Measurements from ENCODE around the gene RSRC1.

GRCh38 chr3:158486200-158486599 lies 376.3 kb downstream of the RSRC1 start:
- TF ChIP-seq, protein P1, sequence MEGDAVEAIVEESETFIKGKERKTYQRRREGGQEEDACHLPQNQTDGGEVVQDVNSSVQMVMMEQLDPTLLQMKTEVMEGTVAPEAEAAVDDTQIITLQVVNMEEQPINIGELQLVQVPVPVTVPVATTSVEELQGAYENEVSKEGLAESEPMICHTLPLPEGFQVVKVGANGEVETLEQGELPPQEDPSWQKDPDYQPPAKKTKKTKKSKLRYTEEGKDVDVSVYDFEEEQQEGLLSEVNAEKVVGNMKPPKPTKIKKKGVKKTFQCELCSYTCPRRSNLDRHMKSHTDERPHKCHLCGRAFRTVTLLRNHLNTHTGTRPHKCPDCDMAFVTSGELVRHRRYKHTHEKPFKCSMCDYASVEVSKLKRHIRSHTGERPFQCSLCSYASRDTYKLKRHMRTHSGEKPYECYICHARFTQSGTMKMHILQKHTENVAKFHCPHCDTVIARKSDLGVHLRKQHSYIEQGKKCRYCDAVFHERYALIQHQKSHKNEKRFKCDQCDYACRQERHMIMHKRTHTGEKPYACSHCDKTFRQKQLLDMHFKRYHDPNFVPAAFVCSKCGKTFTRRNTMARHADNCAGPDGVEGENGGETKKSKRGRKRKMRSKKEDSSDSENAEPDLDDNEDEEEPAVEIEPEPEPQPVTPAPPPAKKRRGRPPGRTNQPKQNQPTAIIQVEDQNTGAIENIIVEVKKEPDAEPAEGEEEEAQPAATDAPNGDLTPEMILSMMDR (IDR thresholded peaks at IDR 0.05): no peak
- no peak for TF ChIP-seq POLR2AphosphoS5 (IDR thresholded peaks at IDR 0.05)
- no peak for TF ChIP-seq POLR2A (IDR thresholded peaks at IDR 0.05)
